GM19239 (cell line): ENCODE measurements around the gene KRT84.
A peak's percentile ranks its signal among the peaks of the same experiment; 100 is the strongest.

ENCODE experiments used
- DNase-seq: peaks from one replicate; pipeline ENCODE4 v3.0.0; 2011; ENCODE audit warnings: low spot score; ENCODE audit not compliant: insufficient read length
- FAIRE-seq: peaks from 2 replicates; lab custom pipeline; 2011; peaks lifted over from hg19 to GRCh38; lab: Jason Lieb, UNC

Gene KRT84

GRCh38 chr12:52363111-52363679, 22.3 kb downstream of the KRT84 start:
- FAIRE-seq: no peak
- no peak for DNase-seq

DNA sequence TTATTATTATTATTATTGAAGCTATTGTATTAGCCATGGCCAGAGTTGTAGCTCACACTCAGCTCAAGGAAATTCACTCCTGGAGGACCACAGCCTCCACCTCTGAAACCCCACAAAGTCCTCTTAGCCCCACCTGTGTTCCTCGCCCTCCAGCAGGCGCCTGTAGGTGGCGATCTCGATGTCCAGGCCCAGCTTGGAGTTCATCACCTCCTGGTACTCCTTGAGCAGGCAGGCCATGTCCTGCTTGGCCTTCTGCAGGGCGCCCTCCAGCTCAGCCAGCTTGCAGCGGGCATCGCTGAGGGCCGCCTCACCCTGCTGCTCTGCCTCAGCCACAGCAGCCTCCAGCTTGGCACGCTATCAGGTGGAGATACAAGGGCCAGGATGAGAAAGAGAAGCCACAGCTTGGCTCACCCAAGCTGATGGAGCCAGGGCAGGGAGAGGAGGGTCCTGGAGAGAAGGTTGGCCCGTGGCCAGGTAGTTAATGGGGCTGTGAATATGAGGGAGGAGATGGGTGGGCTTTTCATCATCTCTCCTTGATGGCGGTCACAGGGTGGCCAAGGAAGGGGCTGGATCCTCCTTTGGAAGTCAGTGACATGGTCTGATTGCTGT, 23.2 kb downstream of the KRT84 start:
- FAIRE-seq: no peak
- no peak for DNase-seq

DNA sequence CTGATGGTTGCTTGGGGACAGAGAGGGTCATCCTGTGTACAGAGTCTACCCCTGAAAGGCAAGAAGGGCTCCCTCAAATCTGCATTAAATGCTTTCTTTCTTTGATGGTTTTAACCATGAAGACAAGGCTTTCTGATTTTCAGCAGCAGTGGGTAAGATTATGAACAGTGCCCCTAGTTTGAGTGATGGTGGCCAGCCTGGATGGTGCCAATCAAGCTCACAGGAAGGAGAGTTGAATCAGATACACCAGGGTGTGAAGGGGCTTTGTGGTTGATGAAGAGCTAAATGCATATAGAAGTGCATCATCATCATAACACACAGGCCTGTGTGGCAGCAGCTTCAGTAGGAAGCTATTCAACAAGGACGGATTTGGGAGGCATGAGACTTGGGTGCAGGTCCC, 23.9 kb downstream of the KRT84 start:
- FAIRE-seq: no peak
- DNase-seq: no peak

DNA sequence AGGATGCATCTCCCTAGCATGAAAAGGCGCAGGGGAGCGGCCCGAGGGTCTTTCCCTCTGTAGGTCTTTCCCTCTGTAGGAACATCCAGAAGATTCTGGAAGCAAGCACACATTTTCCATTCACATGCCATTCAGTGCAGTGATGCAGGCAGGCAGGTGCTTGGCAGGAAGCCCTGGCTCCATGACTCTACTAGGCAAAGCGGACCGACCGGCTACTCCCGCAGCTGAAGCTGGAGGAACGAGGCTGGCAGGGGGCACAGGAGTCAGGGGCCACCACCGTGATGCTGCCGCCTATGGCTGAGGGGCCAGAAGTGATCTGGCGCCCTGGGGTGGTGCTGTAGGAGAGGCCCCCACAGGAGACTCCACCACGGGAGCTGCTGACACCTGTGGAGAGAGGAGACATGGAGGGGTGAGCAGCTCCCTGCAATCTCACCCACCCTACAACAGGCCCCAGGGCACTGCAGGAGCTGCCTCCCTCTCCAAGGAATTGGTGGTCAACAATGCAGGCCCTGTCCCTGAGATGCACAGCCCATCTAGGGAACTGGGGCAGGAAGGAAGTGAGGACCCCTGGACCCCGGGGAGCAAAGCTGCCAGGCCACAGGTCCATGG, 24.7 kb downstream of the KRT84 start:
- FAIRE-seq (no peak), DNase-seq (no peak)

- FAIRE-seq: no peak
Observed at GRCh38 chr12:52360106-52360662, 25.3 kb downstream of the KRT84 start.

DNA sequence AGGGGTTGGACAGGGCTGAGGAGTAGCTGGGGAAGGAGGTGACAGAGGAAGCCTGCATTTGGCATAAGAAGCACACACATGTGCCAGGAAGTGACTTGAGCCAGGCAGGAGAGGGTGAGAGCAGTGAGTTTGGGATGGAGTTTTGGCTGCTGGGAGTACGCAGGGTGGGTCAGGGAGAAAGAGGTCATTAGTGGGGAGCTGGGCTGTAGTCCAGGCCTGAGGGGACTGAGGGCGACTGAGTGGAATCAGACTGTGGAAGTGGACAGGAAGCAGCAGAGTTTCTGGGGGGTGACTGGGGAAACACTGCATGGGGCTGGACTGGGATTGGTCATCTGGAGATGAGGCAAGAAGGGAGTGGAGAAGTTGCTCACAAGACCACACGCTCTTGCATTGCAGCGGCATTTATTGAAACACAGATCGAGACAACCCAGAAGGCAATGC, 25.8 kb downstream of the KRT84 start:
- no peak for DNase-seq

More at GRCh38 chr12:52360106-52360662, 25.3 kb downstream of the KRT84 start:
- DNase-seq: no peak

GRCh38 chr12:52358575-52359350, 26.7 kb downstream of the KRT84 start:
- peak; percentile 86 for FAIRE-seq
- peak; percentile 92 for DNase-seq

More for the DNA sequence above, 25.8 kb downstream of the KRT84 start:
- FAIRE-seq: no peak

DNA sequence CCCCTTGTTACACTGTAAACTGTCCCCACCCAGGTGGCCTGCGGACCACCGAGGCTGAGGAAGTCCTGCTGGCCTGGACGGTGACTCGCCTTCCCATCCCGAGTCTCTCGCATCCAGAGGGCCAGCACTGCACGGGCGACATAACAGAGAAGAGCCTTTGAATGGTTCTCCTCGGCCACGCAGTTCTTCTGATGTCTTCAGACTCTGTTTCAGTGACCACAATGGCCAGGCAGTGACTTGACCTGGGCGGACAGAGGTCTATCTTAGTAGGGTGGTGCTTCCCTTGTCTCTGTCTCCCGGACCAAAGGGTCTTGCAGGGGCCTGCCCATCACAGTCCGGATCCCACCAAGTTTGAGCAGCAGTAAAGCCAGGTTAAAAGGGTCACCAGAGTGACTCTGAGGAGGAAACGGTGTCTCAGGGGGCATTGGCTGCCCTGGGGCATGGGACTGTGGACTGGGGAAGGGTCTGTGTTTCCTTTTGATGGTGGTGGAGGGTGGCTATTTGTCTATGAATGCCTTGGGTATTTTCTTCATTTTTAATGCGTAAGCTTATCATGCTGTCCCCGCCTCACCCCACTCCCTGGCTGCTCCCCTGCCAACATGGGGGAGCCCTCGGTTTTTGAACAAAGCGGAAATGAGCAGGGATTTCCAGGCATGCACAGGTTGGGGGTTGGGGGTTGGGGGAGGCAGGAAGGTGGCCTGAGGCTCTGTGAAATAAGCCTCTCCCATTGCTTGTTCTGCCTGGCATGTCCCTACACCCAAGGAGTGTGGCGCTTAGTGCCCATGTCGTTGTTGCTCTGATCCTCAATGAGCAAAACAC, 28.5 kb downstream of the KRT84 start:
- no peak for FAIRE-seq
- DNase-seq: no peak

- no peak for FAIRE-seq
- no peak for DNase-seq
Observed at GRCh38 chr12:52356031-52356761, 29.3 kb downstream of the KRT84 start.

- no peak for DNase-seq
- FAIRE-seq: no peak
Observed at GRCh38 chr12:52355176-52355575, 30.3 kb downstream of the KRT84 start.

DNA sequence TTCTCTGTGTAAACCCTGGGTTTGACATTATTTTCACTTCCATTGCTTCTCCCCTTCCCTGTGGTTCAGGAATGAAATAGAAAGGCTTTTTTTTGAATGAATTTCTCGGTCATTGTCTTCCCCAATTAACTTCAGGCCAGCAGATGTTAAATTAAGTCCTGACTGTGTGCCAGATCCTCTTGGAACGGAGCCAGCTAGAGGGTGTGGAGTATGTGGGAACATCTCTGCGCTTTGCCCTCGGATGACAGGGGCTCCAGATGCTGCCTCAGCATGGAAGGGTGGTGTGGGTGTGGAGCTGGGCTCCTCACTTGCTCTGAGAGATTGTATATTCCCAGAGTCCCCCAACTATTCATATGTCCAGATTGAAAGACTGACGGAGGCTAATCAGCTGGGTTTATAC, 31.3 kb downstream of the KRT84 start:
- no peak for DNase-seq

DNA sequence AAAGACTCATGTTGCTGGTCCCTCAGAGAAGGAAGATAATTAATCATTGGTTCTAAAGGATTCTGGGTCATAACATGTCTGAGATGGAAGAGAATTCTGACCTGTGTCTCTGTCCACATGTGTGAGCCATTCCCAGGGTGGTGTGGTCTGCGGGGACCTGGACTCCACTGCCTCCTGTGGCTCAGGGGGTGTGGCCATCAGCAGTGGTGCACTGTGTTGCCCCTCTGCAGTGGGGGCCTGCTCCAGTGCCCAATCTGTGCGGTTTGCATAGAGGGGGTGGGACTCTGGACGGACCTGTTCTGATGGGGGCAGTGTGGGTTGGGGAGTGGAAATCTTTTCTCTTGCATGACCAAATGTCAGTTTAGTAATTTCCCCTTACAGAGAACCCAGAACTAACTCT, 31.7 kb downstream of the KRT84 start:
- FAIRE-seq: no peak

More for the DNA sequence above, 31.3 kb downstream of the KRT84 start:
- FAIRE-seq: no peak

GRCh38 chr12:52352951-52353350, 32.5 kb downstream of the KRT84 start:
- DNase-seq (no peak), FAIRE-seq (no peak)

More for the DNA sequence above, 31.7 kb downstream of the KRT84 start:
- no peak for DNase-seq

GRCh38 chr12:52351196-52352059, 34.0 kb downstream of the KRT84 start:
- FAIRE-seq (no peak), DNase-seq (no peak)

DNA sequence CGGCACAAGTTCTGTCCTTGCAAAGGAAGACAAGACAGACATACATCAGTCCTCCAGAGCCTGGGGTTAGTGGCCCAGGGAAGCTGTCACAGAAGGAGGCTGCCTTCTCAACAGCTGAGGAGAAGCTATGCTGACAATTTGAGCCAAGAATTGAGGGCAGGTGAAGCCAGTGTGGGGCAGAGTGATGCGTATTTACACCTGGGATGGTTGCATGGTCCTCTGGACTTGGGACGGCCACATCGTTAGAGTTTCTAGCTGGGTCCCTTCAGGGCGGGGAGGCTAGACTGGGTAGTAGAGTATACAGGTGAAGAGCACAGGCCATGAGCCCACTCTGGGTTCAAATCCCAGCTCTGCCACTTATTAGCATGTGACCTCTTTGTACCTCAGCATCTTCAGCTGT, 34.7 kb downstream of the KRT84 start:
- FAIRE-seq: no peak

GRCh38 chr12:52350021-52350620, 35.3 kb downstream of the KRT84 start:
- no peak for FAIRE-seq

More for the DNA sequence above, 34.7 kb downstream of the KRT84 start:
- DNase-seq: no peak

DNA sequence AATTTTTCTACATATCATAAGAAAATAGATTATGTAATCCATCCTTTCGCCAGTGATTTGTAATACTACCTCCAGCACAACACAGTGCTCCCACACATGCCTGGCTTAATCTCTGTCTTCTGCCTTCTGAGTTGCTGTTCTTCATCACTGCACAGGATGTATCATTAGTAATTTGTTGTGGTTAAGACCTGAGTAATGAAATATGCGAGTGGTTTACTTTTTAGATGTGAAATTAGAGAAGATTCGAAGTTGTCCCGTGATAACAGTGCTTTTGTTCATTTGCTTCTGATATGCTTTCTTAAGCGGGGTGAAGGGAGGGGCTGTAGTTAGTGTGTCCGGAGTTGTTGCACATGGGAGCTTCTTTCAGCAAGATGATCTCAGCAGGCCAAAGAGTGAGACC, 36.3 kb downstream of the KRT84 start:
- no peak for DNase-seq
- FAIRE-seq: no peak

More at GRCh38 chr12:52350021-52350620, 35.3 kb downstream of the KRT84 start:
- no peak for DNase-seq
